NCI-H2029 (cell line): Measurements from ENCODE around the gene TMEM59.
"Not testable (repeated sequence)": the region's sequence is repeated elsewhere in the genome, so short reads cannot be mapped to it uniquely, and the experiment has no call there.

ENCODE experiments used
- DNase-seq: peaks from one replicate; lab custom pipeline; 2025; lab: John Stamatoyannopoulos, UW

TMEM59 gene

DNA sequence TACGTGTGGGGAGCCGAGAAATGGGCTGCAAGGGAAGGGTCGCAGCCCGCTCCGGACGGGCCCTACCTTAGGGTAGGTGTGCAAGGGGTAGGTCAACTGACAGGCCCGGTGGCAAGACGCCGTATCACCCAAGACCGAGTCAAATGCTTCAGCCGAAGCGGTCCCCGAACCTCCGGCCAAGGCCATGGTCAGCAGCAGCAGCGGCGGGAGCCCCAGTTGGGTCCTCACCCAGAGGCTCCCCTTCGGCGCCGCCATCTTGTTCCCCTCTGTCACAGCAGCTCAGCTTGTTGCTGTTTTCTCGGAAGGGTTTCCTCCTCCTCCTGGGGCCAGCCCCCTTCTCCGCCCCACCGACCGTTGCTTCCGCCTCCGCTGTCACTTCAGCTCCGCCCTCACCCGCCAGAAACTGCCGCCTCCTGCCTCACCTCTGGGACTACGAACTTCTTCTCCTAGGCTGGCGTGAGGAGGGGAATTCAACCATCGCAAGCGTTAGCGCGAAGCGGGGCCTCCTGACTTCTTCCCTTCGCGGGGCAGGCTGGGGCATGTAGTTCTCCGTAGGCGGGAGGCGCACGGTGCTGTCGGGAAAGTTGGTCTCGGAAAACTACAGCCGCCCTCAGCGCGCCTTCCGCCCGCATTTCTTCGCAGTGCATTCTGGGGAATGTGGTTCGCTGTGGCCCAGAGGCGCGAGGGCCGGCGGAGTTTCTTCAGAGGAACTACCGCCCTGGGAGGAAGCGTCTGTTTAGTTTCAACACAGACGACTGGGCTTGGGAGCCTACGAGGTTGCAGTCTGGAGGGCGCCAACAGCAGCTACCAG, at the start of gene TMEM59, which contains the start of gene TCEANC2:
TMEM59 (minus strand) TSS at position 271 of the 811 bp plus-strand sequence; CDS start at position 255, 16 bp downstream.
TCEANC2 (plus strand) TSS at position 675 of the 811 bp plus-strand sequence. CDS start 815 bp downstream, outside the sequence.
- DNase-seq: peak; percentile 100

GRCh38 chr1:54100500-54100899, 47.5 kb upstream of the TMEM59 start:
- no peak for DNase-seq

GRCh38 chr1:54099061-54099610, 46.1 kb upstream of the TMEM59 start:
- DNase-seq: no peak

GRCh38 chr1:54096877-54097240, 43.9 kb upstream of the TMEM59 start:
- DNase-seq: no peak

GRCh38 chr1:54096227-54096876, 43.3 kb upstream of the TMEM59 start:
- no peak for DNase-seq

GRCh38 chr1:54095546-54096226, 42.7 kb upstream of the TMEM59 start:
- peak; percentile 42 for DNase-seq

DNA sequence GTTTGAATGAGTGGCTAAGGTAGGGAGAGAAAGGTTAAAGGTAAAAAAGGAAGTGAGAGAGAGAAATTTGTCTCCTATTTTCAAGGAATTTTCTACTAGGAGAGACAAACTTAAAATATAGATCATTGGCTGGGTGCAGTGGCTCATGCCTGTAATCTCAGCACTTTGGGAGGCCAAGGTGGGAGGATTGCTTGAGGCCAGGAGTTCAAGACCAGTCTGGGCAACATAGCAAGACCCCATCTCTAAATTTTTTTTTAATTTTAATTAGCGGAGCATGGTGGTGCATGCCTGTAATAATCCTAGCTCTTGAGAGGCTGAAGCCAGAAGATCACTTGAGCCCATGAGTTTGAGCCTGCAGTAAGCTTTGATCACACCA, 41.7 kb upstream of the TMEM59 start:
- not testable (repeated sequence) for DNase-seq

DNA sequence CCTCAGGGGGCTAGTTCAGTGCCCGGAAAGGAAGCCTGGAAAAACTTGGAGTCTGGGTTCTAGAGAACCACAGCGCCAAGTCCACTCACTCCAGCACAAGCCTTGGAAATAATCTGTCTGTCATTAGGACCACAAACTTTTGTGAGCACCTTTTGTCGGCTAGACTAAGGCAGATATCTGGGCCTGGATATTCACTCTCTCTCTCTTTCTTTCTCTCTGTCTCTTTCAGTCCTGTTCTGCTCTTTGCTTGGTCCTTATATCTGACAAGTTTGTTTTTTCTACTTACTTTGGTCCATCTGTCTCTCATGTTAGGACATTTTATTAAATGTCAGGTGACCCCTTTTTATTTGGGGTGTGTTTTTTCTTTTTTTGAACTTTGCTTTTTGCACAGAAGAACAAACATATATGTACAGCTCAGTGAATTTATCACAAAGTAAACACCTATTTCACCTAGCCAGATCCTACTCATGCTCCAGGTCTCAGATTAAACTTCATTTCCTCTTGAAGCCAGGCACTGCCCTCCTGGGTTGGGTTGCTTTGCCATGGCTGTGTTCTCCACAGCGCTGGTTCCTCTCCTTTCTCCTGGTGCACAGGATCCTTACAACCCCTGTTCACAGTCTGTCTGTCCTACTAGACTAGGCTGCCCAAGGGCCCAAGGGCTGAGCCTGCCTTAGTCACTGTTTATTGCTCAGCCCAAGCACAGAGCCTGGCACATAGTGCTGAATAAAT, 41.2 kb upstream of the TMEM59 start:
- no peak for DNase-seq

- DNase-seq: no peak
Observed at GRCh38 chr1:54091666-54092065, 38.7 kb upstream of the TMEM59 start.

- no peak for DNase-seq
Observed at GRCh38 chr1:54088385-54088784, 35.4 kb upstream of the TMEM59 start.

- no peak for DNase-seq
Observed at GRCh38 chr1:54086754-54087153, 33.8 kb upstream of the TMEM59 start.

DNA sequence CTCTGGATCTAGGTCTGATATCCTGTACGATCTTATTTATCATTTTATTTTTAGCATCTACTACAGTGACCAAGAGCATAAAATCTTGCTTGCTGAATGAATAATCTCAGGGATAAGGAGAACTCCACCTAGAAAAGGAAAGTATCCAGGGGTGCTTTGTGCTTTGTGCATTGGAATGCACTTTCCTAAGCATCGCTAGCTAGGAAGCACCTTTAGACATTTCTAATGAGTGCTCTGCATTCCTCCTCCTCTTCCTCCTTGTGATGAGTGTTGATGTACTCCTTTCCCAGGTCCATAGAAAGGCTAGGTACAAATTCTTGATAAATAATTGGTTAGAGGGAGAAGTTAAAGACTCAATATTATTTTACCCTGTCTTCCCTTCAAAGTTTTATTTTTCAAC, 31.8 kb upstream of the TMEM59 start:
- DNase-seq: no peak

DNA sequence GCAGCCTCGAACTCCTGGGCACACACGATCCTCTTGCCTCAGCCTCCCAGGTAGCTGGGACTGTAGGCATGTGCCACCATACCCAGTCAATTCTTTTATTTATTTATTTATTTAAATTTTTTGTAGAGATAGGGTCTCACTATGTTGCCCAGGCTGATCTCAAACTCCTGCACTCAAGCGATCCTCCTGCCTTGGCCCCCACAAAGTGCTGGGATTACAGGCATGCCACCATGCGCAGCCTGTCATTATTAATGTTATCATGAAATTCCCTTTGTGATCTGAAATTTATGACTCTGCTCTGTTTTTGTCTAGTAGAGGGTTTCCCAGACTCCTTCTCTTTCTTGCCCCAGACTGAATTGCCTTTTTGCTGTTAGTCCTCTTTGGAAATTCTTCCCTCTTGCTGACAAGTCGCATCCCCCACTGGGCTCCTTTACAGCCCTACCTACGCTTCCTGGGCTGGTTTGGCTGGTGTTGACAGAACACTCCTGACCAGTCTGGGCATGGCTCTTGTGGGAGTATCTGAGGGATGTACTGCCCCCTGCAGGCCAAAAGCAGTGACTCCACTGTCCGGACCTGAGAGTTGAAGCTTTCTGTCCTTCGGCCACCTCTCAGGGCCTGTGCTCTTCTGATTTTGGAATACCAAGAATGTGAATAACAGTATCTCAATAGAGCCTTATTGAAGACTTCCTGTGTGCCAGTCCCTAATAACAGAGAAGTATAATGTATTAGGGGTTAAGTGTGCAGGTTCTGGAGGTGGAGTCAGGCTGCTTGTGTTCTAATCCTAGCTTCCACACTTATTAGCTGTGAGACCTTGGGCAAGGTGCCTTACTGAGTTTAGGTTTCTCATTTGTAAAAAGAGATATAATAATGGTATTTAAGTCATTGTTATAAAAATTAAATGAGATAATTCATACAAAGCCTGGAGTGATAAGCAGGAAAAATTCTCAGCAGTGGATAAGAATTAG, 28.6 kb upstream of the TMEM59 start:
- DNase-seq: peak; percentile 90

DNA sequence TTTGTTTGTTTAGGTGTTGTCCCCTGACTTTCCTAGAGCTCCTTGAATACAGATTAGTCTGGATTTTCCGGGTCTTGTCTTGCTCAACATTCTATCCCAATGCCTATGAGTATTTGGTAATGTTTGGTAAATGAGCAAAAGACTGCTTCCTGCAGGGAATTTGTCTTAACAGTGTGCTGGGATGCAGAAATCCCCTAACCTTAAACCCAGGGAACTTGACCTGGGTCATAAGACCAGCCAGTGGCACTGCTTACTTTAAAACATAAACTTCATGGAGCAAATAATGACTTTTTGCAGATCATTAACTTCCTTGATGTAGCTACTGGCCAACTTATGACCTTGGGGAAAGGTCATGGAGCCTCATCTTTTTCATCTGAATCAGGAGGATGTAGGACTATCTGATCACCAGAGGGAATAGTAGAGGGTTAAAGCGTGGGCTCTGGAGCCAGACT, 27.6 kb upstream of the TMEM59 start:
- no peak for DNase-seq

DNA sequence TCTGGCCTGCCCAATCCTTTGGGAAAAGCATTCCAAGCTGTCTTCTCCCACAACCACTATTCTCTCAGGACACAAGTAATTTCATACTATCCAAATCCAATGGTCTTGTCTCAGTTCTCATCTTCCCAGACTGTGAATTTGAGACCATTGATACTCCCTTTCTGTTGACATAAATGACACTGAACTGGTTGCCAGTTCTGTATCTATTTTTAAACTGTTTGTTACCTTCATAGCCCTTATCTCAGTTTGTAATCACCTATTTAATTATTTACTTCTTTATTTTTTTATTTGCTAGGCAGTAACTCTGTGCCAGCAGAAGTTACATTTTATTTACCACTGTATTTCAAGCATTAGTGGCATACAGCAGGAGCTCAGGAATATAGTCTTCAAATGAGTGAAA, 24.4 kb upstream of the TMEM59 start:
- DNase-seq: no peak

- DNase-seq: peak; percentile 63
Observed at GRCh38 chr1:54070171-54070837, 17.3 kb upstream of the TMEM59 start.

GRCh38 chr1:54069791-54070170, 16.8 kb upstream of the TMEM59 start:
- DNase-seq: no peak

GRCh38 chr1:54064299-54064698, 11.3 kb upstream of the TMEM59 start:
- DNase-seq: no peak

GRCh38 chr1:54054438-54054749, 1.4 kb upstream of the TMEM59 start:
- DNase-seq: no peak

DNA sequence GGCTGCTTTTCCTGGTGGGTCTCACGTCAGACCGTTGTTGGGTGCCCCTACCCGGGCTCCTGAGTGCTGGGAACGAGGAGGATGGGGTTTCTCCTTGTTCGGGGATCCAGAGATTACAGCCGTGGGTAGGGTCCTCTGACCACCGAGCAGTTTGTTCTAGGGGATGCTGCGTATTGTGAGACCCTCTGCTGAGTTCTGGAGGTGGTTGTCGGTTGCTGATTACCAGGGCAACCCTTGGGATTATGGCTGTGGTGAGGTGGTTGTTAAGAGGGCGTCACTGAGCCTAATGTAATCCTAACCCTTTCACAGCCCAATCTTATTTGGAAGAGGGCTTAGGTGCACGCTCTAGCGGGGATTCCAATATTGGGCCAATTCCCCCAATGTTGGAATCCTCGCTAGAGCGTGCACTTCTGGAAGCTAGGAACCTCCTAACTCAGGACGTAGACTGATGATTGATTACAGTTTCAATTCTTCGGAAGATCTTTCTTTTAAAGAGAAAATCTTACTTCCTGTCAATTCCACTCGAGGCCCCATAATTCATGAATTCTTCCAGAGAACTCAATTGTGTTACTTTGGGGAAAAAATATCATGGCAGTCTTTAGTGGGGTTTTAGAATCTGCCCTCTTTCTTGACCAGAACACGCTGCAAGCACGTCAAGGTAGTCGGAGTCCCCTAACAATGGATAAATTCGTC, 887 bp upstream of the TMEM59 start:
- peak; percentile 23 for DNase-seq
